Heart right ventricle (tissue), 16 donors: ENCODE measurements around the gene SPEN. TPM values are rescaled to one million over a fixed set of nuclear protein-coding genes. Genes with fewer than 3 reads are reported as not detected.

Experiments
- ATAC-seq, 8 donors: fragments of 200-7000 bp; cut with Tn5 transposase; one replicate each; pipeline ENCODE4 v1.9.1; 2020; ENCODE audit warnings: mild to moderate bottlenecking in 8 of 8, moderate library complexity in 8 of 8, moderate number of reproducible peaks in 1 of 8
- DNase-seq, 2 donors: peaks; one replicate each; pipeline ENCODE4 v3.0.0-alpha.2; 2020
- H3K27ac ChIP-seq, 10 donors: fragments of 200-600 bp; sonication (generic) in 2 of 10; one replicate each; pipeline versions ENCODE4 v1.5.0 to v1.8.0; 2020 to 2022; ENCODE audit warnings: mild to moderate bottlenecking in 3 of 10
- H3K27me3 ChIP-seq, 7 donors: fragments of 200-600 bp; one replicate each; pipeline ENCODE4 v1.8.0; 2021 to 2022; ENCODE audit warnings: mild to moderate bottlenecking in 2 of 7
- H3K36me3 ChIP-seq, 9 donors: fragments of 200-600 bp; sonication (generic) in 1 of 9; one replicate each; pipeline versions ENCODE4 v1.5.0 to v1.8.0; 2020 to 2022; ENCODE audit warnings: mild to moderate bottlenecking in 2 of 9
- H3K4me1 ChIP-seq, 9 donors: fragments of 200-600 bp; sonication (generic) in 1 of 9; one replicate each; pipeline versions ENCODE4 v1.5.0 to v1.8.0; 2020 to 2022; ENCODE audit warnings: mild to moderate bottlenecking in 4 of 9
- H3K4me3 ChIP-seq, 10 donors: fragments of 200-600 bp; sonication (generic) in 2 of 10; one replicate each; pipeline versions ENCODE4 v1.5.0 to v1.8.0; 2020 to 2022; ENCODE audit warnings: mild to moderate bottlenecking in 7 of 10, moderate library complexity in 2 of 10
- H3K9me3 ChIP-seq, 11 donors: fragments of 200-600 bp in 10 of 11; sonication (generic) in 2 of 11; one replicate each; pipeline versions ENCODE4 v1.5.0 to v1.8.0; 2013 to 2022; ENCODE audit warnings: mild to moderate bottlenecking in 2 of 11, control low read depth in 1 of 11, moderate library complexity in 1 of 11
- WGBS, 2 donors: extraction: QIAGEN DNeasy Blood & Tissue Kit; methylation state at CpG; one replicate each; pipeline ENCODE4 v1.1.7; 2013; ENCODE audit warnings: inconsistent platforms in 1 of 2; 5-methylcytosine and 5-hydroxymethylcytosine counted together
- intact Hi-C, 10 donors: fragments of 100-400 bp; cut with DNase I; formaldehyde crosslinking; loops; one replicate each; pipeline versions ENCODE4 v1.11.1 to v1.14.2; 2022
- polyA plus RNA-seq, 2 donors: library from polyadenylated mRNA; stranded (reverse); fragments of 200-250 nt; gene quantifications; one replicate each; pipeline ENCODE4 v1.2.3, GENCODE V29; 2013
- total RNA-seq, 10 donors: library from RNA; stranded (reverse); fragmentation: NEBNext Ultra II Directional in 3 of 10; extraction: Animal tissue kit (Norgen Biotek cat#: 25700) in 3 of 10; gene quantifications; one replicate each; pipeline versions ENCODE4 v1.2.1 to v1.2.4, GENCODE V29; 2021 to 2023
- TF ChIP-seq, protein P1 (sequence below), 9 donors: fragments of 200-600 bp; sonication (generic) in 2 of 9; IDR thresholded peaks; one replicate each; pipeline versions ENCODE4 v1.5.0 to v1.8.0; 2021 to 2022; ENCODE audit warnings: antibody characterized with exemption in 9 of 9, mild to moderate bottlenecking in 5 of 9, moderate library complexity in 1 of 9
- donor health status: Arrhythmogenic right ventricular cardiomyopathy.
- donor health status: ischemic (EF 13 %, LVEDD 7.1; RV severe dilation, severe dysfunction).
- donor health status: healthy with polysubstance abuse.
- donor health status: DM: no; HTN: yes; CAD: no.
- donor health status: DM: no; HTN: no; CAD: no.
- donor health status: ischemic (EF 25% LVEDD 6.9; RV normal size, moderate dysfunction).
- donor health status: ischemic (EF 25% LVEDD 5.7; RV mildly dilated, moderate dysfunction).
- donor health status: healthy.
- donor health status: DM: yes; HTN: yes; CAD: no.
- donor health status: Ischemic cardiomyopathy.
- donor health status: ischemic (EF 35%, LVEDD 5.7; RV mildly dilated, moderate dysfunction).
- donor health status: nonischemic (EF 11% LVEDD 7.7; RV severe dilation, severe dysfunction).
- donor health status: DM: yes; HTN: yes; CAD: no.
- donor health status: PGD.
- donor health status: ischemic (EF 29% LVEDD 5.4; RV normal size, mild dysfunction).
- donor health status: nonischemic (EF 23%, LVEDD 6.1; RV moderate dilation, normal function).

The SPEN gene
- total and polyA plus RNA-seq, 12 donors: 11.2 to 34.4 (median 27.1) TPM

DNA sequence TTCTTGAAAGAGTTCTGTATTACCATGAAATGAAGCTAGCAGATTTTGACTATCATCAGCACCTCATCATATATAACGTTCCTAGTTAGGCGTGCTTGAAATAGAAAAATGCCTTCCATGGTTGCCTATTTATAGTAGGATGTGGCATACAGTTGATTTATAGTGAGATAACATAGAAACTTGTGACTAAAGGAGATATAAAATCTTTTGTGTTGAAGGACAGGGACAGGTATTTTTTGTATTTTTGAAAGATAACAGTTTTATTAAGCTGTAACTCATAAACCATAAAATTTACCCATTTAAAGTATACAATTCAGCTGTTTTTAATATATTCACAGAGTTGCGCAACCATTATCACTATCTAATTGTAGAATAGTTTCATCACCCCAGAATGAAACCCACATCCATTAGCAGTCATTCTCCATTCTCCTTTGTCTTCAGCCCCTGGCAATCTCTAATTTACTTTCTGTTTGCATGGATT lies 19.3 kb downstream of the SPEN start:
- DNase-seq (no peak), ATAC-seq (no peak)
- Histone ChIP-seq H3K27me3 (no peaks in the 10 kb centered on the region), H3K9me3 (no peaks in the 10 kb centered on the region), H3K36me3 (no peaks in the 10 kb centered on the region), H3K4me3 (no peak overlapping the region), H3K27ac (peak overlapping the region in 1 of 10 donors; percentile 2), H3K4me1 (peaks cover 0 to 64% (median 34%) of the 10 kb centered on the region in 9 donors)
- intact Hi-C loops: no loop called here
- WGBS, 2 donors: 78 to 81% methylated on average over 3 of the region's 3 CpGs
- TF ChIP-seq, protein P1, sequence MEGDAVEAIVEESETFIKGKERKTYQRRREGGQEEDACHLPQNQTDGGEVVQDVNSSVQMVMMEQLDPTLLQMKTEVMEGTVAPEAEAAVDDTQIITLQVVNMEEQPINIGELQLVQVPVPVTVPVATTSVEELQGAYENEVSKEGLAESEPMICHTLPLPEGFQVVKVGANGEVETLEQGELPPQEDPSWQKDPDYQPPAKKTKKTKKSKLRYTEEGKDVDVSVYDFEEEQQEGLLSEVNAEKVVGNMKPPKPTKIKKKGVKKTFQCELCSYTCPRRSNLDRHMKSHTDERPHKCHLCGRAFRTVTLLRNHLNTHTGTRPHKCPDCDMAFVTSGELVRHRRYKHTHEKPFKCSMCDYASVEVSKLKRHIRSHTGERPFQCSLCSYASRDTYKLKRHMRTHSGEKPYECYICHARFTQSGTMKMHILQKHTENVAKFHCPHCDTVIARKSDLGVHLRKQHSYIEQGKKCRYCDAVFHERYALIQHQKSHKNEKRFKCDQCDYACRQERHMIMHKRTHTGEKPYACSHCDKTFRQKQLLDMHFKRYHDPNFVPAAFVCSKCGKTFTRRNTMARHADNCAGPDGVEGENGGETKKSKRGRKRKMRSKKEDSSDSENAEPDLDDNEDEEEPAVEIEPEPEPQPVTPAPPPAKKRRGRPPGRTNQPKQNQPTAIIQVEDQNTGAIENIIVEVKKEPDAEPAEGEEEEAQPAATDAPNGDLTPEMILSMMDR (IDR thresholded peaks at IDR 0.05): no peak

DNA sequence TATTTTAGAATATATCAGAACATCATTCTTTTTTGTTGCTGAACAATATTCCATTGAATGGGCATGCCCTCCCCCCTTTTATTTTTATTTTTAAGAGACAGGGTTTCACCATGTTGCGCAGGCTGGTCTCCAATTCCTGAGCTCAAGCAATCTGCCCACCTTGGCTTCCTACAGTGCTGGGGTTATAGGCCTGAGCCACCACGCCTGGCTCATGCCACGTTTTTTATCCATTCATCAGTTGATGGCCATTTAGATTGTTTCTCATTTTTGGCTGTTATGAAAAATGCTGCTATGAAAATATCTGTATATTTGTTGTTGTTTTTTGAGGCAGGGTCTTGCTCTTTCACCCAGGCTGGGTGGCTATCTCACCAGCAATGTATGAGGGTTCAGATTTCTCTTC lies 19.8 kb downstream of the SPEN start:
- 92 to 93% methylated on average over 3 of the region's 3 CpGs for WGBS, 2 donors
- Histone ChIP-seq H3K36me3 (no peaks in the 10 kb centered on the region), H3K4me1 (peaks cover 0 to 58% (median 34%) of the 10 kb centered on the region in 9 donors), H3K9me3 (no peaks in the 10 kb centered on the region), H3K27ac (peak overlapping the region in 1 of 10 donors; percentile 2), H3K4me3 (no peak overlapping the region), H3K27me3 (no peaks in the 10 kb centered on the region)
- ATAC-seq: no peak
- intact Hi-C loops: no loop called here
- TF ChIP-seq, protein P1 (IDR thresholded peaks at IDR 0.05): no peak
- no peak for DNase-seq

DNA sequence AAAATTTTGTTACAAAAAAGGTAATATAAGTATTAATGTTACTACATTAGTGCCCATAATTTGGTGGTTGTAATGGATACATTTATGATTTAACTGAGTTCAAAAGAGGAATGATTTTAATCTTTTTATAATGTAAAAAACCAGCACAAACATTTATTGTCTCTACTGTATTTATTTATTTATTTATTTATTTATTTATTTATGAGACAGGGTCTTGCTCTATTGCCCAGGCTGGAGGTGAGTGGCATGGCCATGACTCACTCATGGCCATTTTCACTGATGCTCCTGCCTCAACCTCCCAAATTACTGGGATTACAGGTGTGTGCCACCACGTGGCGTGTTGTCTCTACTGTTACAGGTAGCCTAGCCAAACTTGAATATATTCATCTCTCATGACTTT lies 21.9 kb downstream of the SPEN start:
- intact Hi-C loops: no loop called here
- ATAC-seq (no peak), DNase-seq (no peak)
- H3K27ac ChIP-seq: no peak overlapping the region
- no peaks in the 10 kb centered on the region for H3K9me3 ChIP-seq
- peaks cover 0 to 20% (median 0%) of the 10 kb centered on the region in 9 donors for H3K36me3 ChIP-seq
- no peaks in the 10 kb centered on the region for H3K27me3 ChIP-seq
- TF ChIP-seq, protein P1 (IDR thresholded peaks at IDR 0.05): no peak
- 99 to 100% methylated on average over 2 of the region's 2 CpGs for WGBS, 2 donors
- peaks cover 0 to 53% (median 25%) of the 10 kb centered on the region in 9 donors for H3K4me1 ChIP-seq
- H3K4me3 ChIP-seq: no peak overlapping the region

DNA sequence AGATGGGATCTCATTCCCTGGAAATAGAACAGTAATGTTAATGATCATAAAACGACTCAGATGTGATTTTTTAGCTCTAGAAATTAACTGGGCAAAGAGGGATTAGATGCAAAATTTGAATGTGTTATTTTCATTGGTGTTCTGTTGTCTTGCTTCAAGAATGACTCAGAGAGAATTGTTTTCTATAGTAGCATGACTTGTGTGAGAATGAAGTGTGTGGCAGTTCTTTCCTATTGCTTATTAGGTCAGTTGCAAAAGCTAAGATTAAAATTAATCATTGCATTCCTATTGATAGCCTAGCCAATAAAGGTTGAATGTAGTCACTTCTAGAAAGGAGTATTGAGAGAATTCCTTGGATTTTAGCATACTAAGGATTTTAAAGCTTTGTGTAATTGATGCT lies 22.9 kb downstream of the SPEN start:
- ATAC-seq: no peak
- 74 to 81% methylated on average over 1 of the region's 1 CpG for WGBS, 2 donors
- no peak for DNase-seq
- no peaks in the 10 kb centered on the region for H3K9me3 ChIP-seq
- H3K36me3 ChIP-seq: peaks cover 0 to 29% (median 0%) of the 10 kb centered on the region in 9 donors
- peaks cover 0 to 61% (median 30%) of the 10 kb centered on the region in 9 donors for H3K4me1 ChIP-seq
- H3K27me3 ChIP-seq: no peaks in the 10 kb centered on the region
- intact Hi-C loops: loop anchor here in 1 of 10 donors (1.0 kb wide), 1 partner anchor 14 kb away; no protein-coding TSS in a partner anchor
- H3K4me3 ChIP-seq: no peak overlapping the region
- TF ChIP-seq, protein P1 (IDR thresholded peaks at IDR 0.05): no peak
- H3K27ac ChIP-seq: no peak overlapping the region
